ENCODE results near the gene GYPE.
"Not testable (repeated sequence)": the region's sequence is repeated elsewhere in the genome, so short reads cannot be mapped to it uniquely, and the experiment has no call there.

GRCh38 chr4:143912478-143912877, 7.1 kb upstream of the GYPE start:
- not testable (repeated sequence) for TF ChIP-seq CTCF (IDR thresholded peaks at IDR 0.05; ENCODE audit: insufficient read depth, low read length, poor library complexity, severe bottlenecking); EZH2phosphoT487 (conservative IDR thresholded peaks at IDR 0.05; ENCODE audit: low read length)
